NB4 (cell line): Measurements from ENCODE around the gene NPAS3.

Source experiments
- DNase-seq: peaks from one replicate; pipeline ENCODE4 v3.0.0; 2010; ENCODE audit warnings: low read depth
- H3K4me3 ChIP-seq: one replicate; pipeline ENCODE4 v1.5.1; 2011; ENCODE audit warnings: mild to moderate bottlenecking, low read depth, low read length, moderate library complexity
- CTCF ChIP-seq: IDR thresholded peaks from one replicate; pipeline ENCODE4 v1.5.1; 2012; ENCODE audit warnings: low read depth, low read length
- MYC ChIP-seq: IDR thresholded peaks from 2 replicates; pipeline ENCODE4 v1.6.1; 2011; ENCODE audit warnings: low read depth, low read length
- POLR2A ChIP-seq: IDR thresholded peaks from 2 replicates; pipeline ENCODE4 v1.6.1; 2011; ENCODE audit warnings: mild to moderate bottlenecking; ENCODE audit not compliant: insufficient read length; ENCODE audit errors: extremely low read depth
- TF ChIP-seq, protein P1 (sequence below): IDR thresholded peaks from 2 replicates; pipeline ENCODE4 v1.6.1; 2011; ENCODE audit warnings: low read depth, low read length

Gene NPAS3

DNA sequence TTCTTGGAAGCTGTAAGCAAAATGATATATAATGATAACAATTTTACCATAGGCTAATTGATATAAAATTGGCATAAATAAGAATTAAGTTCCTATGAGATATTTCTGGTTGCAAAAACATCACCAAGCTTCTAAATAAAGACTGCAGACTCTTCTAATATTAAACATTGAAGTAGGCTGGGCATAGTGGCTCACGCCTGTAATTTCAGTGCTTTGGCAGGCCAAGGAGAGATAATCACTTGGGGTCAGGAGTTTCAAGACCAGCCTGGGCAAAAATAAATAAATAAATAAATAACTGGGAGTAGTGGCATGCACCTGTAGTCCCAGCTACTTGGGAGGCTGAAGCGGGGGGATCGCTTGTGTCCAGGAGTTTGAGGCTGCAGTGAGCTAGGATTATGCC is 71.8 kb downstream of the NPAS3 start:
- TF ChIP-seq MYC (no peak), POLR2A (no peak)
- TF ChIP-seq, protein P1, sequence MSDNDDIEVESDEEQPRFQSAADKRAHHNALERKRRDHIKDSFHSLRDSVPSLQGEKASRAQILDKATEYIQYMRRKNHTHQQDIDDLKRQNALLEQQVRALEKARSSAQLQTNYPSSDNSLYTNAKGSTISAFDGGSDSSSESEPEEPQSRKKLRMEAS: no peak
- H3K4me3 ChIP-seq: no peak overlapping the region
- no peak for DNase-seq

DNA sequence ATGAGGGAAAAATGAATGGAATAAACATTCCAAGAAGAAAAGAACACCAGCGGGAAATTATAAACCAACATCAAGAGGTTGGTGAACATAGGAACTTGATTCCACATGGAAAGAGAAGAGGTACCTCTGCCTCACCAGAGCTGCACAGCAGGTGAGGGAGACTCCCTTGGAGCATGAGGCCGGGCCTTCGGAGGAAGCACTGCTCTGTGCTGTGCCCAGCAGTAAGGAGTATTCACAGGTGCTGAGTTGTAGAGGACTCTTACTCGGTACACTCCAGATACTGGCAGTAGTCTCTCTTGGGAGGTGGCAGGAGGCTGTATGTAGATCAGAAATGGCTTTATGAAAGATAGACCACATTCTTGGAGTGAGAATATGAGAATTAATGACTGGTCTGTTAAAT is 76.0 kb downstream of the NPAS3 start:
- TF ChIP-seq POLR2A (no peak), MYC (no peak), CTCF (no peak)
- TF ChIP-seq, protein P1: no peak
- DNase-seq: no peak
- H3K4me3 ChIP-seq: no peak overlapping the region

- DNase-seq: no peak
- H3K4me3 ChIP-seq: no peak overlapping the region
- TF ChIP-seq CTCF: no peak
- no peak for TF ChIP-seq POLR2A
- no peak for TF ChIP-seq MYC
- TF ChIP-seq, protein P1: no peak
Observed at GRCh38 chr14:33016613-33017012, 77.9 kb downstream of the NPAS3 start.

DNA sequence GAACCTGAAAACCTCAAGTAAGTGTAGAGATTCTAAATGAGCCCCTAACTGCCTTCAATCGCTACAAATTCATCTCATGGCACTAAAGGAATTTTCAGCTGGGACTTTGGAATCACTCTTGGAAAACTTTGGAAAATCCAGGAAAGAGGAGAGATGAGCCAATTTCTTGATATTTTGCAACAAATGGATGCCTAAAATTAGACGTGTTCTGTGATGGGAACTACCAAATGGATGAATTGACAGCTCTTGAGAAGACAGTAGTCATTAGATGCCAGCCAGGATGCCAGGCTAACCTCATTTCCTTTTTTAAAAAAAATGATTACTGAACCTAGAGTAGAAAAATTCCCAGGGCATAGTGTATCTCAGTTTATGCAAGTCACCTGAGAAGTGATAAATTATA is 78.3 kb downstream of the NPAS3 start:
- no peak for DNase-seq
- no peak for TF ChIP-seq MYC
- TF ChIP-seq, protein P1: no peak
- no peak for TF ChIP-seq POLR2A
- TF ChIP-seq CTCF: no peak
- no peak overlapping the region for H3K4me3 ChIP-seq

DNA sequence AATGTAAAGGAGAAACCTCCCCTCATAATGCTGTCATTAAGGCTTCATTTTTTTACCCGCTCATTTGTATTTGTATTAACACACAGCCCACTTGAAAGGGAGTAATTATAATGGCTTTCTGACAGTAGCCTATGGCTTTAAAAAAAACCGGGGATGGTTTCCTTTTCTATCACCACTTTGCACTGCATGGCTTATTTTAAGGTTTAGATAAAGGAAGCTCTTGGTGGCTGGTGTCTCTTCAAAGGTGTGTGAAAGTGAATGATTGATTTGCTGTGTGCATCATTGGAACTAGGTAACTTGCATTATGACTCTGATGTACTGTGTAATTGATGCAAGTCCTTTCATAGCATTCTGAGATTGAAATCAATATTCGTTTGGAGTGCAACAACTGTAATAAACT is 80.7 kb downstream of the NPAS3 start:
- no peak for DNase-seq
- no peak overlapping the region for H3K4me3 ChIP-seq
- TF ChIP-seq MYC: no peak
- TF ChIP-seq, protein P1: no peak
- TF ChIP-seq POLR2A: no peak
- no peak for TF ChIP-seq CTCF

GRCh38 chr14:33026850-33027430 is 88.3 kb downstream of the NPAS3 start:
- H3K4me3 ChIP-seq: no peak overlapping the region
- TF ChIP-seq CTCF: no peak
- no peak for TF ChIP-seq MYC
- TF ChIP-seq, protein P1: no peak
- TF ChIP-seq POLR2A: no peak
- DNase-seq: no peak
